Keratinocyte (primary cell): ENCODE measurements around the gene NBEAL2. TPM values are rescaled to one million over a fixed set of nuclear protein-coding genes. Genes with fewer than 3 reads are reported as not detected.

Experiments
- DNase-seq: peaks from one replicate; pipeline ENCODE4 v3.0.0-alpha.2; 2011; ENCODE audit warnings: low read depth, missing footprints, low spot score
- FAIRE-seq: peaks from 2 replicates; lab custom pipeline; 2011; peaks lifted over from hg19 to GRCh38; lab: Jason Lieb, UNC
- H2AFZ ChIP-seq: 2 replicates; pipeline ENCODE4 v1.6.0; 2012; ENCODE audit warnings: low read length, control low read depth, inconsistent platforms; ENCODE audit not compliant: control insufficient read depth
- H3K27ac ChIP-seq: 2 replicates; pipeline ENCODE4 v1.5.1; 2011; ENCODE audit warnings: low read length; ENCODE audit not compliant: control insufficient read depth, insufficient read depth
- H3K27me3 ChIP-seq: 3 replicates; pipeline ENCODE4 v1.6.0; 2011; ENCODE audit warnings: low read length; ENCODE audit not compliant: control insufficient read depth, insufficient read depth; ENCODE audit errors: extremely low read depth
- H3K36me3 ChIP-seq, 2 experiments: 2 replicates in 1 of 2; 3 replicates in 1 of 2; pipeline ENCODE4 v1.5.1; 2011; ENCODE audit warnings: low read length in 2 of 2, mild to moderate bottlenecking in 1 of 2; ENCODE audit not compliant: control insufficient read depth in 2 of 2, insufficient read depth in 2 of 2; ENCODE audit errors: extremely low read depth in 1 of 2
- H3K4me1 ChIP-seq: 3 replicates; pipeline ENCODE4 v1.5.1; 2011; ENCODE audit warnings: low read length; ENCODE audit not compliant: control insufficient read depth, insufficient read depth; ENCODE audit errors: extremely low read depth
- H3K4me2 ChIP-seq: 3 replicates; pipeline ENCODE4 v1.6.0; 2011; ENCODE audit warnings: low read depth, low read length; ENCODE audit not compliant: control insufficient read depth, insufficient read depth; ENCODE audit errors: extremely low read depth
- H3K4me3 ChIP-seq, 3 experiments: fragments of 200-600 bp in 1 of 3; sonication (generic) in 1 of 3; 2 replicates in 2 of 3; 3 replicates in 1 of 3; pipeline ENCODE4 v1.5.1; 2011 to 2016; ENCODE audit warnings: low read length in 3 of 3, mild to moderate bottlenecking in 3 of 3, control low read depth in 2 of 3, inconsistent platforms in 1 of 3, low read depth in 1 of 3, mixed read lengths in 1 of 3, mixed run types in 1 of 3, moderate library complexity in 1 of 3; ENCODE audit not compliant: control insufficient read depth in 2 of 3, insufficient read depth in 2 of 3; ENCODE audit errors: extremely low read depth in 1 of 3
- H3K79me2 ChIP-seq: 2 replicates; pipeline ENCODE4 v1.6.0; 2012; ENCODE audit warnings: low read length; ENCODE audit not compliant: control insufficient read depth, insufficient read depth
- H3K9ac ChIP-seq: 3 replicates; pipeline ENCODE4 v1.6.0; 2011; ENCODE audit warnings: low read length; ENCODE audit not compliant: control insufficient read depth, insufficient read depth; ENCODE audit errors: extremely low read depth
- H3K9me1 ChIP-seq: 3 replicates; pipeline ENCODE4 v1.6.0; 2011; ENCODE audit warnings: low read length; ENCODE audit not compliant: control insufficient read depth, insufficient read depth; ENCODE audit errors: extremely low read depth
- H3K9me3 ChIP-seq: 2 replicates; pipeline ENCODE4 v1.5.1; 2012; ENCODE audit warnings: low read depth, low read length; ENCODE audit not compliant: control insufficient read depth
- H4K20me1 ChIP-seq: 3 replicates; pipeline ENCODE4 v1.6.0; 2011; ENCODE audit warnings: low read length; ENCODE audit not compliant: control insufficient read depth, insufficient read depth; ENCODE audit errors: extremely low read depth
- CTCF ChIP-seq, 3 experiments: IDR thresholded peaks in 1 of 3; conservative IDR thresholded peaks in 1 of 3; optimal IDR thresholded peaks in 1 of 3; 2 replicates in 2 of 3; 3 replicates in 1 of 3; pipeline versions ENCODE3 to v1.5.1; 2011; ENCODE audit warnings: low read length in 3 of 3, mild to moderate bottlenecking in 3 of 3, moderate library complexity in 2 of 3, control low read depth in 1 of 3, inconsistent platforms in 1 of 3; ENCODE audit not compliant: insufficient read depth in 2 of 3; ENCODE audit errors: extremely low read depth in 1 of 3
- EZH2 ChIP-seq: IDR thresholded peaks from one replicate; pipeline ENCODE4 v1.6.1; 2012; ENCODE audit warnings: inconsistent platforms, mild to moderate bottlenecking, low read length, moderate library complexity
- dilution Hi-C: fragments of 300-500 bp; cut with MboI; formaldehyde crosslinking; loops from one replicate; pipeline ENCODE4 v1.7.0; 2020; ENCODE audit warnings: low sequenced_read_pairs; ENCODE audit not compliant: extremely low pct_ligation_motif_present
- polyA plus RNA-seq, 5 experiments: library from polyadenylated mRNA; depleted of rRNA in 3 of 5; stranded (reverse) in 3 of 5; stranded (forward) in 1 of 5; unstranded in 1 of 5; fragments of >200 nt; gene quantifications; 1 replicate in 1 of 5; 2 replicates in 3 of 5; 3 replicates in 1 of 5; pipeline versions ENCODE4 v1.2.1 to v1.2.3, GENCODE V29; 2011 to 2012; ENCODE audit warnings: missing spikeins in 2 of 5, low read depth in 1 of 5, low replicate concordance in 1 of 5

The NBEAL2 gene
- polyA plus RNA-seq, 1 donor (not counting 4 experiments of a cell fraction or from before 2014, with no cell fraction given): 22.8 TPM

GRCh38 chr3:46966811-46967210 is 12.7 kb upstream of the NBEAL2 start:
- no peak for TF ChIP-seq EZH2
- peak in 1 of 3 experiments; percentile 18 for TF ChIP-seq CTCF (optimal IDR thresholded peaks at IDR 0.05 in 1 of 3, IDR thresholded peaks at IDR 0.05 in 1 of 3, conservative IDR thresholded peaks at IDR 0.05 in 1 of 3; ENCODE audit: extremely low read depth in 1 of 3, insufficient read depth in 2 of 3, low read length in 3 of 3)
- peak; percentile 63 for FAIRE-seq

GRCh38 chr3:46968783-46969428 is 10.6 kb upstream of the NBEAL2 start:
- Histone ChIP-seq H2AFZ (no peak overlapping the region), H3K4me1 (peaks cover 24% of the 10 kb centered on the region), H3K4me2 (no peak overlapping the region), H3K27ac (no peak overlapping the region), H3K79me2 (peaks cover 89% of the 10 kb centered on the region), H3K9ac (no peak overlapping the region), H3K4me3 (no peak overlapping the region), H3K9me1 (peaks cover 5% of the 10 kb centered on the region), H3K36me3 (peaks cover 17 to 28% of the 10 kb centered on the region in 2 experiments), H3K27me3 (no peaks in the 10 kb centered on the region), H3K9me3 (no peaks in the 10 kb centered on the region), H4K20me1 (peaks cover 52% of the 10 kb centered on the region)
- dilution Hi-C loops: no loop called here
- TF ChIP-seq CTCF (optimal IDR thresholded peaks at IDR 0.05 in 1 of 3, IDR thresholded peaks at IDR 0.05 in 1 of 3, conservative IDR thresholded peaks at IDR 0.05 in 1 of 3; ENCODE audit: extremely low read depth in 1 of 3, insufficient read depth in 2 of 3, low read length in 3 of 3): no peak
- FAIRE-seq (no peak), DNase-seq (no peak)

More at GRCh38 chr3:46966811-46967210, 12.7 kb upstream of the NBEAL2 start:
- dilution Hi-C loops: no loop called here
- Histone ChIP-seq H4K20me1 (peaks cover 52% of the 10 kb centered on the region), H3K9me1 (peaks cover 5% of the 10 kb centered on the region), H3K9ac (no peak overlapping the region), H3K4me2 (no peak overlapping the region), H3K4me1 (peaks cover 32% of the 10 kb centered on the region), H3K4me3 (no peak overlapping the region), H3K27ac (no peak overlapping the region), H3K36me3 (peaks cover 17 to 26% of the 10 kb centered on the region in 2 experiments), H2AFZ (no peak overlapping the region), H3K27me3 (no peaks in the 10 kb centered on the region), H3K79me2 (peaks cover 82% of the 10 kb centered on the region), H3K9me3 (no peaks in the 10 kb centered on the region)
- no peak for DNase-seq
